Spleen (tissue), 7 donors: ENCODE data around the gene ADAMTS12.

ENCODE experiments used
- CTCF ChIP-seq, 11 experiments: fragments of 200-600 bp in 7 of 11; fragments of 450-650 bp in 4 of 11; sonication (generic) in 4 of 11; IDR thresholded peaks in 8 of 11; conservative IDR thresholded peaks in 3 of 11; 1 replicate in 7 of 11; 2 replicates in 4 of 11; pipeline versions ENCODE4 v1.4.0 to v1.8.0; 2016 to 2021; ENCODE audit warnings: antibody characterized with exemption in 11 of 11, inconsistent platforms in 4 of 11, mild to moderate bottlenecking in 1 of 11
- POLR2A ChIP-seq, 3 donors: fragments of 450-650 bp; IDR thresholded peaks; one replicate each; pipeline ENCODE4 v1.5.1; 2017; ENCODE audit warnings: antibody characterized with exemption in 3 of 3, mild to moderate bottlenecking in 1 of 3
- POLR2AphosphoS5 ChIP-seq, 3 donors: sonication (generic); formaldehyde crosslinking; IDR thresholded peaks; one replicate each; pipeline ENCODE4 v1.5.1; 2017; ENCODE audit warnings: antibody characterized with exemption in 3 of 3
- donor health status: DM: no; HTN: no; CAD: no; lungs with moderate emphysema.
- donor health status: DM: no; HTN: no; CAD: no.
- donor health status: DM: no; HTN: no; CAD: no.

GRCh38 chr5:33635582-33635981 lies 256.2 kb downstream of the ADAMTS12 start:
- TF ChIP-seq CTCF (IDR thresholded peaks at IDR 0.05 in 8 of 11, conservative IDR thresholded peaks at IDR 0.05 in 3 of 11): no peak
- TF ChIP-seq POLR2A (IDR thresholded peaks at IDR 0.05): no peak
- TF ChIP-seq POLR2AphosphoS5 (IDR thresholded peaks at IDR 0.05): no peak
